SIG-M5 (cell line): ENCODE measurements around the gene RTN4RL2.

Experiments used
- DNase-seq: peaks from one replicate; lab custom pipeline; 2025; lab: John Stamatoyannopoulos, UW

RTN4RL2 gene

GRCh38 chr11:57500515-57500914 is 40.2 kb downstream of the RTN4RL2 start:
- no peak for DNase-seq

- no peak for DNase-seq
These were observed 40.6 kb downstream of the RTN4RL2 start for GRCh38 chr11:57500926-57501325.

GRCh38 chr11:57501953-57502352 is 41.6 kb downstream of the RTN4RL2 start:
- no peak for DNase-seq

GRCh38 chr11:57502376-57502775 is 42.0 kb downstream of the RTN4RL2 start:
- no peak for DNase-seq

GRCh38 chr11:57502870-57503269 is 42.5 kb downstream of the RTN4RL2 start:
- DNase-seq, result no peak

- DNase-seq, result no peak
These were observed 44.2 kb downstream of the RTN4RL2 start for GRCh38 chr11:57504511-57504910.

GRCh38 chr11:57506522-57506921 is 46.2 kb downstream of the RTN4RL2 start:
- DNase-seq, result no peak

- no peak for DNase-seq
These were observed 48.2 kb downstream of the RTN4RL2 start for GRCh38 chr11:57508341-57509170.

GRCh38 chr11:57511741-57512430 is 51.6 kb downstream of the RTN4RL2 start:
- no peak for DNase-seq

- DNase-seq, result no peak
These were observed 52.5 kb downstream of the RTN4RL2 start for GRCh38 chr11:57512646-57513451.

- no peak for DNase-seq
These were observed 53.1 kb downstream of the RTN4RL2 start for GRCh38 chr11:57513452-57513795.

- no peak for DNase-seq
These were observed 53.7 kb downstream of the RTN4RL2 start for GRCh38 chr11:57513911-57514537.

- DNase-seq, result no peak
These were observed 54.4 kb downstream of the RTN4RL2 start for GRCh38 chr11:57514538-57515331.

- no peak for DNase-seq
These were observed 55.2 kb downstream of the RTN4RL2 start, which contains the start of gene SLC43A1 for GRCh38 chr11:57515332-57516060. Gene SLC43A1, minus strand, starts transcription at chr11:57515702. Its CDS starts 1,591 bp downstream, at chr11:57514111.

- DNase-seq, result no peak
These were observed 55.7 kb downstream of the RTN4RL2 start for GRCh38 chr11:57516061-57516443.

GRCh38 chr11:57521116-57521515 is 60.8 kb downstream of the RTN4RL2 start:
- no peak for DNase-seq

GRCh38 chr11:57523419-57523818 is 63.1 kb downstream of the RTN4RL2 start:
- DNase-seq, result no peak
